HK-2 (cell line): ENCODE data around the gene FGF21.
A peak's percentile ranks its signal among the peaks of the same experiment; 100 is the strongest.
"Not testable (repeated sequence)": the region's sequence is repeated elsewhere in the genome, so short reads cannot be mapped to it uniquely, and the experiment has no call there.

Experiments used
- DNase-seq: peaks from one replicate; pipeline ENCODE4 v3.0.0-alpha.2; 2018; ENCODE audit not compliant: unreplicated experiment

Gene FGF21

GRCh38 chr19:48751845-48752495, 3.4 kb upstream of the FGF21 start:
- DNase-seq, result no peak

GRCh38 chr19:48752496-48753365, 2.6 kb upstream of the FGF21 start, which contains the start of gene FUT1:
FUT1 (minus strand) TSS chr19:48752641; CDS start chr19:48751281, 1,360 bp downstream.
- no peak for DNase-seq

- no peak for DNase-seq
Measured at GRCh38 chr19:48755787-48756186, 463 bp downstream of the FGF21 start.

- DNase-seq, result no peak
Measured at GRCh38 chr19:48756212-48756611, 888 bp downstream of the FGF21 start.

- DNase-seq, result no peak
Measured at GRCh38 chr19:48756686-48757085, 1.4 kb downstream of the FGF21 start.

- DNase-seq, result no peak
Measured at GRCh38 chr19:48757089-48757675, 1.9 kb downstream of the FGF21 start.

- no peak for DNase-seq
Measured at GRCh38 chr19:48757741-48758144, 2.4 kb downstream of the FGF21 start.

GRCh38 chr19:48760504-48761205, 5.3 kb downstream of the FGF21 start:
- DNase-seq, result peak; percentile 21

GRCh38 chr19:48765816-48766215, 10.5 kb downstream of the FGF21 start:
- not testable (repeated sequence) for DNase-seq

- not testable (repeated sequence) for DNase-seq
Measured at GRCh38 chr19:48768171-48768753, 12.9 kb downstream of the FGF21 start.

- DNase-seq, result no peak
Measured at GRCh38 chr19:48768994-48769713, 13.8 kb downstream of the FGF21 start.

GRCh38 chr19:48770266-48770665, 14.9 kb downstream of the FGF21 start:
- DNase-seq, result no peak

- DNase-seq, result no peak
Measured at GRCh38 chr19:48770734-48771472, 15.6 kb downstream of the FGF21 start.

GRCh38 chr19:48772503-48772953, 17.2 kb downstream of the FGF21 start:
- DNase-seq, result no peak

- no peak for DNase-seq
Measured at GRCh38 chr19:48777139-48777538, 21.8 kb downstream of the FGF21 start.

GRCh38 chr19:48777720-48778119, 22.4 kb downstream of the FGF21 start:
- DNase-seq, result no peak

GRCh38 chr19:48779636-48780035, 24.3 kb downstream of the FGF21 start:
- no peak for DNase-seq

GRCh38 chr19:48780631-48781391, 25.5 kb downstream of the FGF21 start:
- peak; percentile 70 for DNase-seq

- DNase-seq, result no peak
Measured at GRCh38 chr19:48784527-48784926, 29.2 kb downstream of the FGF21 start.
